Hematopoietic multipotent progenitor cell treated with erythropoietin and hydrocortisone succinate and interleukin-3 and kit ligand, for 17 days (in vitro differentiated cells): ENCODE data around the gene SKIDA1.
A peak's percentile ranks its signal among the peaks of the same experiment; 100 is the strongest.

ENCODE experiments used
- DNase-seq: peaks from one replicate; pipeline ENCODE4 v3.0.0-alpha.2; 2015; ENCODE audit warnings: low spot score

SKIDA1 gene

GRCh38 chr10:21528236-21529031, 3.0 kb upstream of the SKIDA1 start:
- no peak for DNase-seq

GRCh38 chr10:21527598-21528235, 2.2 kb upstream of the SKIDA1 start:
- DNase-seq: peak; percentile 47

GRCh38 chr10:21526860-21527597, 1.5 kb upstream of the SKIDA1 start:
- DNase-seq: peak; percentile 45

- no peak for DNase-seq
These were observed 842 bp upstream of the SKIDA1 start for GRCh38 chr10:21526188-21526859.

- DNase-seq: no peak
These were observed 736 bp downstream of the SKIDA1 start for GRCh38 chr10:21524526-21525366.

- no peak for DNase-seq
These were observed 1.4 kb downstream of the SKIDA1 start for GRCh38 chr10:21524131-21524525.

- no peak for DNase-seq
These were observed 1.9 kb downstream of the SKIDA1 start for GRCh38 chr10:21523557-21524008.

GRCh38 chr10:21522631-21523406, 2.7 kb downstream of the SKIDA1 start:
- DNase-seq: no peak

GRCh38 chr10:21521751-21522533, 3.5 kb downstream of the SKIDA1 start:
- DNase-seq: no peak

GRCh38 chr10:21520949-21521348, 4.5 kb downstream of the SKIDA1 start:
- no peak for DNase-seq

GRCh38 chr10:21520509-21520908, 5.0 kb downstream of the SKIDA1 start:
- DNase-seq: no peak

- DNase-seq: no peak
These were observed 5.5 kb downstream of the SKIDA1 start for GRCh38 chr10:21519941-21520436.

- no peak for DNase-seq
These were observed 6.0 kb downstream of the SKIDA1 start for GRCh38 chr10:21519397-21519933.

GRCh38 chr10:21518641-21519396, 6.7 kb downstream of the SKIDA1 start:
- no peak for DNase-seq

GRCh38 chr10:21518149-21518640, 7.3 kb downstream of the SKIDA1 start:
- no peak for DNase-seq

- DNase-seq: no peak
These were observed 8.1 kb downstream of the SKIDA1 start for GRCh38 chr10:21517134-21518031.
